Testis (tissue), 2 donors: Measurements from ENCODE around the gene HSPA1L.

Source experiments
- CTCF ChIP-seq, 3 experiments: fragments of 450-650 bp in 2 of 3; fragments of 200-600 bp in 1 of 3; sonication (generic) in 1 of 3; IDR thresholded peaks; one replicate each; pipeline ENCODE4 v1.5.1; 2016 to 2019; ENCODE audit warnings: antibody characterized with exemption in 3 of 3, mild to moderate bottlenecking in 2 of 3, moderate library complexity in 1 of 3
- POLR2A ChIP-seq: fragments of 450-650 bp; IDR thresholded peaks from one replicate; pipeline ENCODE4 v1.6.1; 2017; ENCODE audit warnings: antibody characterized with exemption, mild to moderate bottlenecking, moderate library complexity

GRCh38 chr6:31864818-31865204, 49.7 kb upstream of the HSPA1L start:
- TF ChIP-seq CTCF (IDR thresholded peaks at IDR 0.05) (no peak), POLR2A (no peak)
